ENCODE measurements around the gene BICDL1.

Gene BICDL1

GRCh38 chr12:120085920-120086645 is 97.0 kb downstream of the BICDL1 start:
- no peak for DNase-seq

GRCh38 chr12:120086801-120087621 is 98.0 kb downstream of the BICDL1 start:
- DNase-seq: peak; percentile 100

- no peak for DNase-seq
Measured at GRCh38 chr12:120089105-120089504, 100.1 kb downstream of the BICDL1 start.

GRCh38 chr12:120089796-120090195 is 100.8 kb downstream of the BICDL1 start:
- DNase-seq: no peak

GRCh38 chr12:120090206-120090605 is 101.2 kb downstream of the BICDL1 start:
- DNase-seq: no peak

- DNase-seq: no peak
Measured at GRCh38 chr12:120090626-120091295, 101.7 kb downstream of the BICDL1 start.

- no peak for DNase-seq
Measured at GRCh38 chr12:120091371-120092090, 102.5 kb downstream of the BICDL1 start.

- no peak for DNase-seq
Measured at GRCh38 chr12:120092551-120093335, 103.7 kb downstream of the BICDL1 start.

- no peak for DNase-seq
Measured at GRCh38 chr12:120093336-120093591, 104.2 kb downstream of the BICDL1 start.

GRCh38 chr12:120093592-120094355 is 104.7 kb downstream of the BICDL1 start:
- no peak for DNase-seq

- no peak for DNase-seq
Measured at GRCh38 chr12:120094485-120094884, 105.4 kb downstream of the BICDL1 start.

- no peak for DNase-seq
Measured at GRCh38 chr12:120095331-120095730, 106.3 kb downstream of the BICDL1 start.

- DNase-seq: no peak
Measured at GRCh38 chr12:120095736-120096135, 106.7 kb downstream of the BICDL1 start.

GRCh38 chr12:120096671-120097202 is 107.7 kb downstream of the BICDL1 start:
- DNase-seq: no peak

- DNase-seq: no peak
Measured at GRCh38 chr12:120098756-120099470, 109.9 kb downstream of the BICDL1 start.

GRCh38 chr12:120099738-120100137 is 110.7 kb downstream of the BICDL1 start:
- DNase-seq: no peak

- DNase-seq: no peak
Measured at GRCh38 chr12:120100630-120101029, 111.6 kb downstream of the BICDL1 start.

- DNase-seq: peak in 1 of 2 donors; percentile 28
Measured at GRCh38 chr12:120101182-120101581, 112.1 kb downstream of the BICDL1 start.

- DNase-seq: no peak
Measured at GRCh38 chr12:120101617-120102016, 112.6 kb downstream of the BICDL1 start.

- no peak for DNase-seq
Measured at GRCh38 chr12:120102189-120103043, 113.4 kb downstream of the BICDL1 start.

Data from CD4-positive, alpha-beta T cell treated with Interferon alpha-2 for 1 hour (primary cell).